ENCODE results near the gene NAALADL2. TPM values are rescaled to one million over a fixed set of nuclear protein-coding genes. Genes with fewer than 3 reads are reported as not detected.
A peak's percentile ranks its signal among the peaks of the same experiment; 100 is the strongest.

Gene NAALADL2
- total and polyA plus RNA-seq, 2 of the 4 experiments (the other 2 are of a cell fraction) = 3.8 to 19.2 TPM

- Histone ChIP-seq H3K36me3 (ENCODE audit: control insufficient read depth, insufficient read depth, low read length) (no peaks in the 10 kb centered on the region), H4K91ac (ENCODE audit: insufficient read depth, low read depth, low read length) (no peak overlapping the region), H2AK9ac (replicated peaks; ENCODE audit: low read depth, low read length, poor library complexity) (no peak overlapping the region), H3K4me2 (ENCODE audit: low read depth, low read length) (no peak overlapping the region), H3K4me1 (ENCODE audit: control insufficient read depth, insufficient read depth, low read length) (peaks cover 7% of the 10 kb centered on the region), H3K18ac (ENCODE audit: low read depth, low read length) (no peak overlapping the region), H3K56ac (ENCODE audit: extremely low read depth, insufficient read depth, low read length) (no peak overlapping the region), H4K5ac (ENCODE audit: low read depth, low read length) (no peak overlapping the region), H3K23ac (ENCODE audit: low read depth, low read length) (no peak overlapping the region), H3K79me1 (ENCODE audit: low read depth in 1 of 2, low read length in 2 of 2) (no peaks in the 10 kb centered on the region; a peak in 1 of 4 replicates), H2AK5ac (ENCODE audit: low read depth, low read length) (no peak overlapping the region), H3K9me3 (ENCODE audit: control insufficient read depth, insufficient read depth, low read length) (no peaks in the 10 kb centered on the region), H2BK120ac (ENCODE audit: low read depth, low read length) (peak overlapping the region; percentile 19; the same call in 1 of the 2 replicates), H3K14ac (replicated peaks; ENCODE audit: low read depth, low read length) (no peak overlapping the region), H3K4me3 (ENCODE audit: insufficient read depth, low read depth, low read length) (no peak overlapping the region), H3K27ac (ENCODE audit: insufficient read depth, low read length) (no peak overlapping the region), H3K9ac (ENCODE audit: low read depth, low read length) (no peak overlapping the region), H2AFZ (replicated peaks; ENCODE audit: low read length, poor library complexity) (no peak overlapping the region), H2BK5ac (ENCODE audit: low read depth, low read length, poor library complexity, severe bottlenecking) (no peak overlapping the region), H4K20me1 (ENCODE audit: insufficient read depth, low read length) (no peaks in the 10 kb centered on the region), H3K9me1 (ENCODE audit: insufficient read depth, low read length) (peaks cover 2% of the 10 kb centered on the region; the same call in 1 of the 2 replicates), H3K4ac (ENCODE audit: low read depth, low read length) (no peak overlapping the region), H4K8ac (ENCODE audit: low read depth in 2 of 2, low read length in 2 of 2) (no peak overlapping the region; a peak in 1 of 4 replicates), H2BK20ac (ENCODE audit: low read depth, low read length) (no peak overlapping the region), H2BK15ac (ENCODE audit: low read depth, low read length) (no peak overlapping the region), H3K27me3 (ENCODE audit: control insufficient read depth, insufficient read depth, low read length) (no peaks in the 10 kb centered on the region)
- CTCF ChIA-PET = no interaction called here
- TF ChIP-seq MAFK (IDR thresholded peaks at IDR 0.05; ENCODE audit: low read depth, low read length) (no peak), RFX5 (IDR thresholded peaks at IDR 0.05; ENCODE audit: low read depth, low read length) (no peak), RCOR1 (IDR thresholded peaks at IDR 0.05; ENCODE audit: insufficient replicate concordance, low read length) (no peak), CTCF (conservative IDR thresholded peaks at IDR 0.05; ENCODE audit: low read depth, low read length) (no peak), BHLHE40 (IDR thresholded peaks at IDR 0.05; ENCODE audit: low read depth, low read length) (no peak), SMC3 (IDR thresholded peaks at IDR 0.05; ENCODE audit: low read depth, low read length) (no peak), CHD1 (IDR thresholded peaks at IDR 0.05; ENCODE audit: low read depth, low read length) (no peak), ELK1 (IDR thresholded peaks at IDR 0.05; ENCODE audit: borderline replicate concordance, low read depth, low read length) (no peak), FOS (IDR thresholded peaks at IDR 0.05; ENCODE audit: low read depth, low read length) (no peak), NFE2L2 (IDR thresholded peaks at IDR 0.05; ENCODE audit: low read depth, low read length) (no peak), RAD21 (IDR thresholded peaks at IDR 0.05; ENCODE audit: low read length) (no peak), CEBPB (IDR thresholded peaks at IDR 0.05; ENCODE audit: low read depth, low read length) (no peak), MAZ (IDR thresholded peaks at IDR 0.05; ENCODE audit: borderline replicate concordance, low read depth, low read length) (no peak), USF2 (IDR thresholded peaks at IDR 0.05; ENCODE audit: low read depth, low read length) (no peak)
- in situ Hi-C loops (cut with MboI; ENCODE audit: low sequenced_read_pairs) = no loop called here
- POLR2A ChIA-PET (ENCODE audit: unreplicated experiment) = no interaction called here
- DNase-seq = no peak
- WGBS, 2 experiments (ENCODE audit: extremely low coverage in 2 of 2, insufficient read length in 1 of 2) = no CpG with 5 or more reads among the region's 1 CpG
- ATAC-seq (ENCODE audit: low read depth) = no peak
- intact Hi-C loops (cut with micrococcal nuclease) = loop anchor here (5.0 kb wide), 1 partner anchor 325 kb away; no protein-coding TSS in a partner anchor
- dilution Hi-C loops (cut with HindIII; ENCODE audit: low sequenced_read_pairs, unreplicated experiment) = no loop called here
- BruUV-seq (replicated peaks) = no TSS peak
These were observed 413.3 kb downstream of the NAALADL2 start for GRCh38 chr3:175272392-175272791.

All from IMR-90 (cell line).